COLO668 (cell line): ENCODE data around the gene L1CAM.
"Not testable (repeated sequence)": the region's sequence is repeated elsewhere in the genome, so short reads cannot be mapped to it uniquely, and the experiment has no call there.

Source experiments
- DNase-seq: peaks from one replicate; lab custom pipeline; 2025; ENCODE audit not compliant: unreplicated experiment; lab: John Stamatoyannopoulos, UW

The L1CAM gene

DNA sequence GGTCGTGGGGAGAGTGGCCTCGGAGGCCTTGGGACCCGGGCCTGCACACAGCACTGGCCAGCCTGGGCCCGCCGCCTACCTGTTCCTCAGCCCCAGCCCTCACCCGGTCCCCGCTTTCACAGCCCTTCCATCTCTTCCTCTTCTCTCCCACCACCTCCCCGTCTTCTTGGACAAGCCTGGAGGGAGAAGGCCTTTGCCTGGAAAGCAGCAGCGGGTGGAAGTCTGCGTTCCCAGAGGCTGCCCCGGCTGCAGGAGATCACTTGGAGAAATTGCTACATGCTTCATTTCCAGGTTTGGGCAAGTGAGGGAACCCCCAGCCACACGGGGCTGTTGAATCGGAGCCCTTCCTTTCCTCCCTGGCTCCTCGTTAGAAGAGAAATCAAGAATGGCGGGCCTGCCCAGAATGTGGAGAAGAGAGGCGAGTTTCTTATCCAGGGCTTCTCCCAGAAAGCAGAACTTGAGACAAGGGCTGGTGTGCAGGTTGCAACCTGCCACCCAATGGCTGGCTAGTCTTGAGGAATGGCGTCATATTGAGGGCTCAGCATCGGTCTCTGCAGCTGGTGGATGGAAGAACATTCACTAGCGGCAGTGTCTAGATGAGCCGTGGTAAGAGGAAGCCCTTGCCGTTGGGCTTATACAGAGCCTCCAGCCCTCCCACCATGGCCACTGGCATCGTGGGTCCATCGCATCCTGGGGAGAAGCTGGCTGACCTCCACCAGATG is 54.4 kb downstream of the L1CAM start:
- no peak for DNase-seq

DNA sequence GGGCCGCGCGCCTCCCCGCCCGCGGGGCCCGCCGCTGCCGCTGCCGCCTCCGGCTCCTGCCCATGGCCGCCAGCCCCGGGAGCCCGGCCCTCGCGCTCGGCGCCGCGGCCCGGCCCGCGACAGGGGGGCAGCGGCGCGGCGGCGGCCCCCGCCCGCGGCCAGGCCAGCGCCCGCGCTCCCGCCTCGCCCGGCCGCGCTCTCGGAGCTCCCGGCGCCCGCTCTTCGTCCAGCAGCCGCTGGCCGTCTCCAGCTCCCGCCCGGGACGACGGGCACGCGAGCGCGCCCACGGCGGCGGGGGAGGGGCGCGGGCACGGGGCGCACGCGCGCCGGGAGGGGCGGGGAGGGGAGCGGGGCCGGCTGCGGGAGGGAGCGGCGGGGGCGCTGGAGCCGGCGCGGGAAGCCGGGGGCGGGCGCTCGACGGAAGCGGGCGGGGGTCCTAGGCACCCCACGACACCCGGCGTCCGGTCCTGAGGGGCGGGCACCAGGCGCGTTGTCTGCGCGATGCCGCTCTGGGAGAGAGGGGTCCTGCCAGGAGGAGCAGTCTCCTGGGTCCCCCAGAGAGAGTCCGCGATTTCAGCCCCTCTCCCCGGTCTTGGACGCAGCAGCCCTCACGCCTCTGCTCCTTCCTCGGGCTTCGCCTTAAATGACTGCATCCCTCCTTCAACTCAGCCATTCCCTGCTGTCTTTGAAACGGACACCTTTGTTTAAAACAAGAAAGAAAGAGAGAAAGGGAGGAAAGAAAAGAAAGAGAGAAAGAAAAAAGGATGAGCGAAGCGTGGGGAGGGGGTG is 55.1 kb downstream of the L1CAM start:
- DNase-seq = peak; percentile 42

DNA sequence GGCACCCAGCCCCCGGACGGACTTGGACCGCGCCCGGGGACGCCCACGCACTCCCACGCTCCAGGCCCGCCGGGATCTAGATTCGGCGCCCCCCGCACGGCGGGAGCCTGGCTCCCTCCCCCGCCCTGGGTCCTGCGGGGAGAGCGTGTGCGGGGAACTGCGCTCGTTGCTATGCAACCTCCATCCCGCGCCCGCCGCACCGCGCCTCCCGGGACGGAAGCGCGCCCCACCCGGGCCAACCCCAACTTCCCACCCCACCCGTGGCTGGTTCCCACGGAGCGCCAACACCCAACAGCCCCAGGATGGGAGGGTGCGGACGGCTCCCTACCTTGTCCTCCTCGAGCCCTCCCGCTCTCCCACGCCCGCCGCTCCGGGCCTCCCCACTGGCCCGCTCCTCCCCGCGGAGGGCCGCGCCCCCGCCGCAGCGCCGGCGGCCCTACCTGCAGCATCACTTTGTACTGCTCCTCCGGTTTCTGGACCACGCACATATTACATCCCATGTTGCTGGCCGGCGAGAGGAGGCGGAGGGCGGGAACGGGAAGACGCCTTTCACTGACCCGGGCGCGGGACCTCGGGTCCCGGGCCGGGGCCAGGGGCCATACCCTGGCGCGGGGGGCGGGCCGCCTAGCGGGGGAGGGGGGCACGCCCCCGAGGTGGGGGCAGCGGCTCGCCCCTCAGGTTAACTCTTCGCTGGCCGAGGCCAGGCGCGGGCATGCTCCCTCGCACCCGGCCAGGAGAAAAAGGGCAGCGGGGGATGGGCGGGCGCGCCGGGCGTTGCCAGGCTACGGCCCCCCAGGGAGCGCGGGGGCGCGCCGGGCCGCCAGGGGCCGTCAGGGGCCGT is 56.0 kb downstream of the L1CAM start, which contains the start of gene PDZD4:
TSS of gene PDZD4 (minus strand) at position 746 of the 841 bp plus-strand sequence. CDS start at position 500, 246 bp downstream.
- DNase-seq = peak; percentile 42

DNA sequence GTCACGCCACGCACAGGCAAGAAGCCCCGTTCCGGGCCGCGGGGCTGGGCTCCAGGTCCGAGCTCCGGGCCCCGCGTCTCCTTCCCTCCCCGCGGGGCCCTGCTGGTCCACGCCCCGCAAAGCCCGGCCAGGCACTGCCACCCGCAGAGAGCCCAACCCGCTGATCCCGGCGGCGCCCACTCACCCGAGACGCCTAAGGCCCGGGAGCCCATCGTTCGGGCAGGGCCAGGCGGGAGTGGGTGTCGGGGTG is 56.5 kb downstream of the L1CAM start:
- DNase-seq = no peak

- DNase-seq = no peak
Observed at GRCh38 chrX:153828723-153829548, 57.0 kb downstream of the L1CAM start.

DNA sequence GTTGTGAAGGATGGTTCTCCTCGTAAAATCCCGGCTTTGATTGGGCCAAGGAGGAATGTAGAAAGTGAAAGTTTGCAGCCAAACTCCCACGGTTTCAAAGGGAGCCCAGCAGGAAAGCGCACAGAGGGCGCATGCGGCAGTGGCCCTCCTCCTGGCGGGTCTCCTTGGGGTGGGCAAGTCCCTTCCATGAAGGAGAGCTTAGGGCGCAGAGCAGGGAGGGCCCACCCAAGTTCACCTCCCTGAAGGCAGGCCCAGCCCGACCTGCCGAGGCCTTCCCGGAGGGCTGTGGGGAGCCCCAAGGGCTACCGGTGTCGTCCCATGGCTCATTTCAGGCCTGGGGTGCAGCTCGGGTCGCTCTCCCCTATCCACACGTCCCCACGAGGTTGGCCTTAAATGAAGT is 57.7 kb downstream of the L1CAM start:
- DNase-seq = no peak

GRCh38 chrX:153827903-153828302 is 58.1 kb downstream of the L1CAM start:
- no peak for DNase-seq

DNA sequence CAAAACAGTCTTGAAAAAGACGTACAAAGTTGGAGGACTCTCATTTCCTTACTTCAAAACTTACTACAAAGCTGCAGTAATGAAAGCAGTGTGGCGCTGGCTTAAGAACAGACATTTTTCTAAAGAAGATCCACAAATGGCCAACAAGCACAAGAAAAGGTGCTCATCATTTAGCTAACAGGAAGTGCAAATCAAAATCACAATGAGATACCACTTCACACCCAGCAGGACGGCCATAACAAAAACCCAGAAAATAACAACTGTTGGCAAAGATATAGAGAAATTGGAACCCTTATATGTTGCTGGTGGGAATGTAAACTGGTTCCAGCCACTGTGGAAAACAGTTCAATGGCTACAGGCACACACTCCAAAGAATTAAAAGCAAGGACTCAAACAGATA is 59.0 kb downstream of the L1CAM start:
- DNase-seq = no peak

- no peak for DNase-seq
Observed at GRCh38 chrX:153825042-153825441, 60.9 kb downstream of the L1CAM start.

GRCh38 chrX:153824348-153824747 is 61.6 kb downstream of the L1CAM start:
- DNase-seq = no peak

GRCh38 chrX:153821066-153821465 is 64.9 kb downstream of the L1CAM start:
- DNase-seq = no peak

DNA sequence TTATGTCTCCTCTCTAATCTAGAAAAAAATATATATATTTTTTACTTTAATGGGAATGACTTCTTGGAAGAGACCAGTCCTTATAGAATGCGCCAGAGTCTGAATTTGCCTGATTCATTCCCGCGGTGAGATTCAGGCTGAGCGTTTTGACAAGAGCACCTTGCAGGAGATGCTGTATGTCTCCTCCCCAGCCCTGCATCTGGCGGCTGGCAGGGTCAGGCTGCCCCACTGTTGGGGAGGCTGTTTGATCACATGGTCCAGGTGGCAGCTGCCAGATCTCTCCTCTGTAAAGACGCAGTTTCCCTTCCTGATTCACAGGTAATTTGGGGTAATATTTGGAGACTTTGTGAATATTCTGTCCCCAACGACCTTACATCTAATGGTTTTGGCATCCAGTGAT is 65.4 kb downstream of the L1CAM start:
- DNase-seq = no peak

GRCh38 chrX:153819384-153820040 is 66.5 kb downstream of the L1CAM start:
- no peak for DNase-seq

DNA sequence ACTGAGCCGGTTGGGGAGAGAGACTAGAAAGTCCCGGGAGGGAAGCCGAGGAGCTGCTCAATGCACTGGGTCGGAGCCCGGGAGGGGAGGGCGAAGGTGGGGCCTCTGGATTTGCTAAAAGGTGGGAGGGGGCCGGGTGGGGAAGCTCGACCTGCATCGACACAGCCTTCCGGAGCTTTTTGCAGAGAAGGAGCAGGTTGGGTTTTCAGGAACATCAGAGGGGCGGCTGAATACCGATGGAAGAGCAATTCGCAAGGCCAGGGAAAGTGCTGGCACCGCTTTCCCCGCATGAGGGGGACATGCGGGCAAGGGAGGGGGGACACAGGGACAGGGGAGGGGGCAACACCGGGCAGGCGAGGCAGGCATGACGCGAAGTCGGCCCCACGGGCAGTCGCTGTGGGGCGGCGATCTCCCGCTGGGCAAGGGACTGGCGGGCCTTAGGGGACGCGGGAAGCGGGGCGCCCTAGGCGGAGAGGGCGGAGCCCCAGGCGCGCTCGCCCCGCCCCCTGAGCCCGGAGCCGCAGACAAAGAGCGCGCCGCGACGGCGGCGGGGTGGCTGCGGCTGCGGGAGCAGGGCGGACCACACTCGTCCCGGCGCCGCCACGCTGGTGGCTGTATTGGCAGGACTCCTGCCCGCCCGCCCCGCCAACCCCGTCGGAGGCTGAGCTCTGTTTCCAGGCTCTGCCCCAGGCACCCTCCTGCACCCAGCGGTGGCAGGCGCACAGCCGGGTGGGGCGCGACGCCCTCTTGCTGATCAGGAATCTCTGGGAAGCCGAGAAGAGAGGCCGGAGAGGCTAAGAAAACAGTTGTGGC is 67.2 kb downstream of the L1CAM start:
- DNase-seq = peak; percentile 64

DNA sequence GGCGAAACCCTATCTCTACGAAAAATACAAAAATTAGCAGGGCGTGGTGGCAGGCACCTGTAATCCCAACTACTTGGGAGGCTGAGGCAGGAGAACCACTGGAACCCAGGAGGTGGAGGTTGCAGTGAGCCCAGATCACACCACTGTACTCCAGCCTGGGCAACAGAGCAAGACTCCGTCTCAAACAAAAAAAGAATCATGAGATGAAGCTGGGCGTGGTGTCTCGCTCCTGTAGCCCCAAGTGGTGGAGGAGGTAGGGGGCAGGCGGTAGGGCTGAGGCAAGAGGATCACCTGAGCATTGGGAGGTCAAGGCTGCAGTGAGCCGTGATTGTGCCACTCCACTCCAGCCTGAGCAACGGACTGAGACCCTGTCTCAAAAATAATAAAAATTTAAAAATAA is 67.9 kb downstream of the L1CAM start:
- not testable (repeated sequence) for DNase-seq

DNA sequence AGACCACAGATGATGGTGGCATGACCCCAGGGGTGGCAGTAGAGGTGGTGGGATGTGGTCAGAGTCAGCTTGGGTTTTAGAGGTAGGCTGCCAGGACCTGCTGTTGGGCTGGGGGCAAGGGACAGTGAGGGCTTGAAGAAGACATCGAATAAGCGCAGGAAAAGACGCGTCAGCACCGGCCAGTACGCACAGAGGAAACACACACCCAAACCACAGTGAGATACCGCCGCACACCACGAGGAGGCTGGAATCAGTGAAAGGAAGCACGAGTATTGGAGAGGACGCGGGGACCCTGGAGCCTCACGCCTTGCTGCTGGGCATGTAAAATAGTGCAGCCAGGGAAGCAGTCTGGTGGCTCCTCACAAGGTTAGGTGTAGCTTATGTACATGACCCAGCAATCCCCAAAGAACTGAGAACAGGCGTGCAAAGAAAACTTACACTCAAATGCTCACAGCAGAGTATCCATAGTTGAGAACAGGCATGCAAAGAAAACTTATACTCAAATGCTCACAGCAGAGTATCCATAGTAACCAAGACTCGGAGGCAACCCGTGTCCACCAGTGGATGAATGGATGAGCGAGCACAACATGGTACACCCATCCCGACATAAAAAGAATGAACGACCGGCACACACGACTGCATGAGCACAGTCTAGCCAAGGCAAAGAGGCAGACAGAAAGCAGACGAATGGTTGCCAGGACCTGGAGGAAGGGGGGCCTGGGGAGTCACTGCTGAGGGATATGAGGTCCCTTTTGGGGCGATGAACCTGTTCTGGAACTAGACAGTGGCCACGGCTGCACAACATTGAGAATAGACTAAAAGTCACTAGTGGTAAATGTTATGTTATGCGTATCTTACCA is 68.9 kb downstream of the L1CAM start:
- DNase-seq = no peak

DNA sequence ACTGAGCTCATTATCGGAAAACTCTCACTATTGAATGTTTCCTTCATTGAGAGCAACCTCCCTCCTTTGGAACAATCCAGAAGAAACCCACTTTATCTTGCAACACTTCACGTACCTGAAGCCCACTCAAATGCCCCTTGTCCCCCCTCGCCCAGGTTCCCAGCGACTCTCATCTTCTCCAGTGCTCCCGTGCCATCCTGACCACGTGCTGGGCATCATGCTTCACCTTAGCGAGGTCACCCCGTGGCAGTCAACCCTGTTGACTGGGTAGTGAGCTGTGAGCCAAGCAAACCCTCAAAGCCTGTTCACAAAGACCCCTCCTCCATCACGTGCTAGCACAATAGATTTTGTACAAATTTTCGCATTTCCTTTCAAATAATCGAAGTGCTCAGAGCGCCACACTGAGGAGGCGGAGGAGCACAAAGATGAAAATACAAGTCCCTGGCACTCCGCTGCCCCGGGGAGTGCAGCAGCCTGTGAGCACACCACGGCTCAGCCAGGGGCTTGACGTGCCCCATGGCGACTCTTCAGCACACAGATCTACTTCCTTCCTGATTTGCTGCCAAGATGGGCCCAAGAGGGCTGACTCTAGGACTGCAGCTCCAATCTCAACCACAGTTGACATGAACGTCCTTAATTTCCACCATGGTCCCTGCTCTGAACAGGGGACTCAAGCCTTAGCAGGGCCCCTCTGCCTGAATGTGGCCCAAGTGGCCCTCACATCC is 71.2 kb downstream of the L1CAM start:
- no peak for DNase-seq

- no peak for DNase-seq
Observed at GRCh38 chrX:153813161-153813560, 72.8 kb downstream of the L1CAM start.
